HCT116 (cell line): ENCODE measurements around the gene FILIP1. TPM values are rescaled to one million over a fixed set of nuclear protein-coding genes. Genes with fewer than 3 reads are reported as not detected.

Experiments
- ATAC-seq: fragments of 200-7000 bp; cut with Tn5 transposase; 2 replicates; pipeline ENCODE4 v1.9.1; 2020; ENCODE audit warnings: mild to moderate bottlenecking, moderate library complexity
- BruUV-seq: library from RNA; stranded (reverse); fragments of 400-500 nt; replicated peaks from 2 replicates; lab custom pipeline; 2021; lab: Mats Ljungman, UMichigan
- CTCF ChIA-PET: fragments of 300-600 bp; sonication (Branson Sonifier 250); formaldehyde crosslinking; loops from one replicate; lab custom pipeline; 2021; ENCODE audit warnings: antibody characterized with exemption; lab: Charles Lee
- POLR2A ChIA-PET: fragments of 300-600, 350-600 bp; sonication (Branson Sonifier 250); formaldehyde crosslinking; loops from one replicate; lab custom pipeline; 2021; ENCODE audit warnings: antibody characterized with exemption; lab: Charles Lee
- RAD21 ChIA-PET, 2 experiments: fragments of 300-600 bp; sonication (Branson Sonifier 250); formaldehyde crosslinking; loops; one replicate each; lab custom pipeline; 2023; ENCODE audit warnings: low total read pairs in 2 of 2; ENCODE audit not compliant: uncharacterized antibody in 2 of 2, unreplicated experiment in 2 of 2, low non-redundant PET in 1 of 2; lab: Charles Lee
- DNase-seq: peaks from one replicate; pipeline ENCODE4 v3.0.0-alpha.2; 2010; ENCODE audit warnings: low read depth, low spot score
- H2AFZ ChIP-seq: fragments of 200-600 bp; shearing (Covaris generic), sonication (generic); 2 replicates; pipeline ENCODE4 v1.6.1; 2017; ENCODE audit warnings: low read depth, mixed run types, mixed read lengths, antibody characterized with exemption, low read length; ENCODE audit not compliant: poor library complexity, severe bottlenecking
- H3K27ac ChIP-seq: 2 replicates; pipeline ENCODE4 v1.5.1; 2012; ENCODE audit warnings: low read depth, low read length
- H3K27me3 ChIP-seq: fragments of 200-600 bp; sonication (generic); 2 replicates; pipeline ENCODE4 v1.6.1; 2016; ENCODE audit warnings: mixed run types, low read length, mixed read lengths; ENCODE audit not compliant: insufficient read depth
- H3K36me3 ChIP-seq, 2 experiments: fragments of 200-500 bp in 1 of 2; fragments of 200-600 bp in 1 of 2; sonication (Bioruptor generic) in 1 of 2; sonication (generic) in 1 of 2; 2 replicates each; pipeline versions ENCODE4 v1.5.1 to v1.6.1; 2014 to 2016; ENCODE audit warnings: low read length in 2 of 2, inconsistent platforms in 1 of 2, mixed read lengths in 1 of 2, mixed run types in 1 of 2; ENCODE audit not compliant: insufficient read depth in 2 of 2, control insufficient read depth in 1 of 2
- H3K4me1 ChIP-seq, 2 experiments: fragments of 200-600 bp in 1 of 2; sonication (generic) in 1 of 2; 2 replicates each; pipeline versions ENCODE4 v1.5.1 to v1.6.1; 2012 to 2017; ENCODE audit warnings: low read length in 2 of 2, inconsistent platforms in 1 of 2, mild to moderate bottlenecking in 1 of 2, mixed read lengths in 1 of 2, mixed run types in 1 of 2, moderate library complexity in 1 of 2; ENCODE audit not compliant: insufficient read depth in 2 of 2, control insufficient read depth in 1 of 2
- H3K4me2 ChIP-seq: fragments of 200-600 bp; sonication (generic); 2 replicates; pipeline ENCODE4 v1.6.1; 2017; ENCODE audit warnings: mixed run types, low read length, mixed read lengths
- H3K4me3 ChIP-seq, 2 experiments: fragments of 200-600 bp in 1 of 2; sonication (generic) in 1 of 2; replicated peaks in 1 of 2; 2 replicates each; pipeline ENCODE4 v1.5.1; 2011 to 2016; ENCODE audit warnings: low read length in 2 of 2, control low read depth in 1 of 2, low read depth in 1 of 2, mild to moderate bottlenecking in 1 of 2, mixed read lengths in 1 of 2, mixed run types in 1 of 2
- H3K79me2 ChIP-seq: fragments of 200-600 bp; sonication (generic); 2 replicates; pipeline ENCODE4 v1.6.1; 2017; ENCODE audit warnings: mild to moderate bottlenecking, mixed run types, low read length, moderate library complexity, mixed read lengths; ENCODE audit not compliant: insufficient read depth
- H3K9ac ChIP-seq: fragments of 200-600 bp; sonication (generic); 2 replicates; pipeline ENCODE4 v1.6.1; 2016; ENCODE audit warnings: low read length, mixed read lengths
- H3K9me2 ChIP-seq: fragments of 200-600 bp; sonication (generic), shearing (Covaris generic); 2 replicates; pipeline ENCODE4 v1.6.1; 2017; ENCODE audit warnings: mixed run types, mild to moderate bottlenecking, moderate library complexity; ENCODE audit not compliant: insufficient read depth
- H3K9me3 ChIP-seq, 2 experiments: fragments of 200-500 bp in 1 of 2; fragments of 200-600 bp in 1 of 2; sonication (Bioruptor generic) in 1 of 2; sonication (generic) in 1 of 2; 2 replicates each; pipeline ENCODE4 v1.6.1; 2014 to 2017; ENCODE audit warnings: low read length in 2 of 2, mixed read lengths in 2 of 2, inconsistent platforms in 1 of 2, low read depth in 1 of 2, mild to moderate bottlenecking in 1 of 2, mixed run types in 1 of 2, moderate library complexity in 1 of 2; ENCODE audit not compliant: control insufficient read depth in 1 of 2, insufficient read depth in 1 of 2
- H4K20me1 ChIP-seq: fragments of 200-600 bp; sonication (generic), shearing (Covaris generic); 2 replicates; pipeline ENCODE4 v1.6.1; 2017; ENCODE audit warnings: mixed run types, mild to moderate bottlenecking, moderate library complexity; ENCODE audit not compliant: insufficient read depth
- CBX3 ChIP-seq: IDR thresholded peaks from 2 replicates; pipeline ENCODE4 v1.6.1; 2012; ENCODE audit warnings: low read depth
- CEBPB ChIP-seq: IDR thresholded peaks from 2 replicates; pipeline ENCODE4 v1.6.1; 2012; ENCODE audit warnings: low read depth
- ELF1 ChIP-seq: IDR thresholded peaks from 2 replicates; pipeline ENCODE4 v1.6.1; 2012; ENCODE audit warnings: low read depth, borderline replicate concordance
- EZH2 ChIP-seq: fragments of 200-600 bp; sonication (generic); IDR thresholded peaks from 2 replicates; pipeline ENCODE4 v1.6.1; 2017; ENCODE audit warnings: antibody characterized with exemption, mixed run types
- EZH2phosphoT487 ChIP-seq: fragments of 200-600 bp; IDR thresholded peaks from 2 replicates; pipeline ENCODE4 v1.6.1; 2018; ENCODE audit warnings: antibody characterized with exemption, borderline replicate concordance
- FOSL1 ChIP-seq: IDR thresholded peaks from 2 replicates; pipeline ENCODE4 v1.6.1; 2012; ENCODE audit warnings: low read depth
- POLR2A ChIP-seq: IDR thresholded peaks from 2 replicates; pipeline ENCODE4 v1.7.0; 2011; ENCODE audit warnings: borderline replicate concordance; ENCODE audit not compliant: insufficient read depth, insufficient read length; ENCODE audit errors: extremely low read depth
- SP1 ChIP-seq: IDR thresholded peaks from 2 replicates; pipeline ENCODE4 v1.6.1; 2012; ENCODE audit warnings: low read depth
- SRF ChIP-seq: IDR thresholded peaks from 2 replicates; pipeline ENCODE4 v1.6.1; 2012; ENCODE audit warnings: low read depth
- YY1 ChIP-seq: IDR thresholded peaks from 2 replicates; pipeline ENCODE4 v1.6.1; 2011; ENCODE audit warnings: low read length, low read depth, moderate library complexity, mild to moderate bottlenecking; ENCODE audit not compliant: insufficient replicate concordance; ENCODE audit errors: extremely low read depth
- ZFX ChIP-seq: fragments of 450-650 bp; IDR thresholded peaks from 2 replicates; pipeline ENCODE4 v1.6.1; 2017
- ZNF274 ChIP-seq: fragments of 200-500 bp; sonication (Bioruptor generic); IDR thresholded peaks from 2 replicates; pipeline ENCODE4 v1.6.1; 2014; ENCODE audit warnings: mild to moderate bottlenecking, low read depth, low read length, inconsistent platforms
- intact Hi-C: fragments of 100-400 bp; cut with micrococcal nuclease; formaldehyde crosslinking; loops from 2 replicates; pipeline ENCODE4 v1.10.0; 2022
- total RNA-seq: library from RNA; stranded (reverse); gene quantifications from one replicate; pipeline ENCODE4 v1.2.1, GENCODE V29; 2021; ENCODE audit not compliant: unreplicated experiment
- TF ChIP-seq, protein P1 (sequence below): IDR thresholded peaks from 2 replicates; pipeline ENCODE4 v1.6.1; 2012; ENCODE audit warnings: low read depth
- TF ChIP-seq, protein P2 (sequence below): IDR thresholded peaks from 2 replicates; pipeline ENCODE4 v1.6.1; 2012
- TF ChIP-seq, protein P3 (sequence below), 3 experiments: fragments of 200-600 bp in 1 of 3; sonication (generic) in 1 of 3; IDR thresholded peaks in 2 of 3; conservative IDR thresholded peaks in 1 of 3; 2 replicates each; pipeline ENCODE4 v1.5.1; 2012 to 2017; ENCODE audit warnings: low read depth in 2 of 3, low read length in 2 of 3, antibody characterized with exemption in 1 of 3, borderline replicate concordance in 1 of 3, control low read depth in 1 of 3, mild to moderate bottlenecking in 1 of 3, mixed read lengths in 1 of 3, mixed run types in 1 of 3, moderate library complexity in 1 of 3; ENCODE audit not compliant: insufficient read depth in 1 of 3

Gene FILIP1
- total RNA-seq, 1 experiment from 2014 or later = 0.05 TPM

DNA sequence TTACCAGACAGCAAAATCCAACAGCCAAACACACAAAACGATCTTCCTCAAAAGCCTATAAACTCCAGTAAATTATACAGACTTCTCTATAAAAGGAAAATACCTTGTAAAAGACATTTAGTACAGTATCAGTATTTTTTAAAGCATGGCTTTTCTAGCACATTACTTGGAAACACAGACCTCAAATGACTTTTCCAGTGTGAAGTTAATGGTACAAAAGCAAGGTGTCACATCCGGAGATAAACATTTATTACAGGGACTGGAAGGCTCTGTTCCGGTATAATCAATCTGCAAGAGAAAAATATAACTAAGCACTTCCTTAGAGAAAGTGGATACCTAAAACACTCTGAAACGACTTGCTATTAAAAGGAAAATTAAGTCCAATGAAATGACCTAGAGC is 226.1 kb downstream of the FILIP1 start:
- Histone ChIP-seq H3K9me3 (peaks cover 0 to 1% of the 10 kb centered on the region in 2 experiments; a peak in 1 of 4 replicates), H3K9me2 (no peaks in the 10 kb centered on the region), H4K20me1 (peaks cover 15% of the 10 kb centered on the region), H2AFZ (no peak overlapping the region), H3K4me2 (no peak overlapping the region), H3K79me2 (peaks cover 72% of the 10 kb centered on the region), H3K4me1 (peaks cover 0 to 10% of the 10 kb centered on the region in 2 experiments; a peak in 1 of 4 replicates), H3K9ac (no peak overlapping the region), H3K27me3 (no peaks in the 10 kb centered on the region), H3K4me3 (no peak overlapping the region), H3K27ac (no peak overlapping the region), H3K36me3 (peaks cover 0 to 5% of the 10 kb centered on the region in 2 experiments; a peak in 2 of 4 replicates)
- DNase-seq (no peak), ATAC-seq (no peak)
- TF ChIP-seq SRF (no peak), ZNF274 (no peak), EZH2 (no peak), SP1 (no peak), ELF1 (no peak), ZFX (no peak), POLR2A (no peak), YY1 (no peak), CBX3 (no peak)
- RAD21 ChIA-PET = no interaction called here
- CTCF ChIA-PET = interaction anchor here (1.2 to 2.3 kb wide), 5 partner anchors 9 to 262 kb away, joined by 3 to 6 read pairs (median 4); no protein-coding TSS in a partner anchor
- intact Hi-C loops = no loop called here
- BruUV-seq = no TSS peak
- POLR2A ChIA-PET = no interaction called here

DNA sequence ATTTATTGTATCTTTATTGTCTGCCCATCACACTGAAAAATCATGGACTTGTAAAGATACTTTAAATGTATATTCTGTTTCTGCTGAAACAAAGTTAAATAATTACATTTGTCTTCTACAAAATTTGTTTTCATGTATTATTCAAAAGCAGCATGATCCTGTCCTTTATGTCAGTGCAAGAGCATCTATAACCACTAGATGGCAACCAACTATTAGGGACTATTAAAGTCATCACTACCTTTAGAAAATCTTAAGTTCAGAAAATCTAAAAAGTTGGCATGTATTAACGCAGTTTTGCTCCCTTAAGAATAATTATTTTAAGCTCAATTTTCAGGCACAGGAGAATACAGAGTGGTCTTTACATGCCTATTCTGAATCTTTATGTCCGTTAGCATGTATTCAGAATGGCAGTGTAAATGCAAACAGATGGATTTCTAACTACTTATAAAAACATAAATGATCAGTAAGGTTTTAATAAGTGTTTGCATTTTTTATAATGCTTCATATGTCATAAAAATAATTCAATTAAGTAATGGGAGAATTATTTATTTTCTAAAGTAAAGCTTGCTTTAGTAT is 226.8 kb downstream of the FILIP1 start:
- DNase-seq (no peak), ATAC-seq (peak; percentile 77)
- Histone ChIP-seq H4K20me1 (peaks cover 15% of the 10 kb centered on the region), H3K27ac (no peak overlapping the region), H3K36me3 (no peaks in the 10 kb centered on the region), H3K9me3 (no peaks in the 10 kb centered on the region), H2AFZ (no peak overlapping the region), H3K79me2 (peaks cover 66% of the 10 kb centered on the region), H3K9ac (no peak overlapping the region), H3K27me3 (no peaks in the 10 kb centered on the region), H3K9me2 (no peaks in the 10 kb centered on the region), H3K4me1 (peaks cover 0 to 10% of the 10 kb centered on the region in 2 experiments; a peak in 1 of 4 replicates), H3K4me3 (no peak overlapping the region), H3K4me2 (no peak overlapping the region)
- BruUV-seq = no TSS peak
- intact Hi-C loops = loop anchor here (1.0 kb wide), 1 partner anchor 259 kb away; no protein-coding TSS in a partner anchor
- POLR2A ChIA-PET = no interaction called here
- RAD21 ChIA-PET = no interaction called here
- CTCF ChIA-PET = interaction anchor here (0.8 to 2.3 kb wide), 6 partner anchors 8 to 280 kb away, joined by 3 to 8 read pairs (median 4); no protein-coding TSS in a partner anchor
- TF ChIP-seq, protein P1, sequence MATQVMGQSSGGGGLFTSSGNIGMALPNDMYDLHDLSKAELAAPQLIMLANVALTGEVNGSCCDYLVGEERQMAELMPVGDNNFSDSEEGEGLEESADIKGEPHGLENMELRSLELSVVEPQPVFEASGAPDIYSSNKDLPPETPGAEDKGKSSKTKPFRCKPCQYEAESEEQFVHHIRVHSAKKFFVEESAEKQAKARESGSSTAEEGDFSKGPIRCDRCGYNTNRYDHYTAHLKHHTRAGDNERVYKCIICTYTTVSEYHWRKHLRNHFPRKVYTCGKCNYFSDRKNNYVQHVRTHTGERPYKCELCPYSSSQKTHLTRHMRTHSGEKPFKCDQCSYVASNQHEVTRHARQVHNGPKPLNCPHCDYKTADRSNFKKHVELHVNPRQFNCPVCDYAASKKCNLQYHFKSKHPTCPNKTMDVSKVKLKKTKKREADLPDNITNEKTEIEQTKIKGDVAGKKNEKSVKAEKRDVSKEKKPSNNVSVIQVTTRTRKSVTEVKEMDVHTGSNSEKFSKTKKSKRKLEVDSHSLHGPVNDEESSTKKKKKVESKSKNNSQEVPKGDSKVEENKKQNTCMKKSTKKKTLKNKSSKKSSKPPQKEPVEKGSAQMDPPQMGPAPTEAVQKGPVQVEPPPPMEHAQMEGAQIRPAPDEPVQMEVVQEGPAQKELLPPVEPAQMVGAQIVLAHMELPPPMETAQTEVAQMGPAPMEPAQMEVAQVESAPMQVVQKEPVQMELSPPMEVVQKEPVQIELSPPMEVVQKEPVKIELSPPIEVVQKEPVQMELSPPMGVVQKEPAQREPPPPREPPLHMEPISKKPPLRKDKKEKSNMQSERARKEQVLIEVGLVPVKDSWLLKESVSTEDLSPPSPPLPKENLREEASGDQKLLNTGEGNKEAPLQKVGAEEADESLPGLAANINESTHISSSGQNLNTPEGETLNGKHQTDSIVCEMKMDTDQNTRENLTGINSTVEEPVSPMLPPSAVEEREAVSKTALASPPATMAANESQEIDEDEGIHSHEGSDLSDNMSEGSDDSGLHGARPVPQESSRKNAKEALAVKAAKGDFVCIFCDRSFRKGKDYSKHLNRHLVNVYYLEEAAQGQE = no peak
- TF ChIP-seq, protein P2, sequence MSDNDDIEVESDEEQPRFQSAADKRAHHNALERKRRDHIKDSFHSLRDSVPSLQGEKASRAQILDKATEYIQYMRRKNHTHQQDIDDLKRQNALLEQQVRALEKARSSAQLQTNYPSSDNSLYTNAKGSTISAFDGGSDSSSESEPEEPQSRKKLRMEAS = no peak
- TF ChIP-seq, protein P3, sequence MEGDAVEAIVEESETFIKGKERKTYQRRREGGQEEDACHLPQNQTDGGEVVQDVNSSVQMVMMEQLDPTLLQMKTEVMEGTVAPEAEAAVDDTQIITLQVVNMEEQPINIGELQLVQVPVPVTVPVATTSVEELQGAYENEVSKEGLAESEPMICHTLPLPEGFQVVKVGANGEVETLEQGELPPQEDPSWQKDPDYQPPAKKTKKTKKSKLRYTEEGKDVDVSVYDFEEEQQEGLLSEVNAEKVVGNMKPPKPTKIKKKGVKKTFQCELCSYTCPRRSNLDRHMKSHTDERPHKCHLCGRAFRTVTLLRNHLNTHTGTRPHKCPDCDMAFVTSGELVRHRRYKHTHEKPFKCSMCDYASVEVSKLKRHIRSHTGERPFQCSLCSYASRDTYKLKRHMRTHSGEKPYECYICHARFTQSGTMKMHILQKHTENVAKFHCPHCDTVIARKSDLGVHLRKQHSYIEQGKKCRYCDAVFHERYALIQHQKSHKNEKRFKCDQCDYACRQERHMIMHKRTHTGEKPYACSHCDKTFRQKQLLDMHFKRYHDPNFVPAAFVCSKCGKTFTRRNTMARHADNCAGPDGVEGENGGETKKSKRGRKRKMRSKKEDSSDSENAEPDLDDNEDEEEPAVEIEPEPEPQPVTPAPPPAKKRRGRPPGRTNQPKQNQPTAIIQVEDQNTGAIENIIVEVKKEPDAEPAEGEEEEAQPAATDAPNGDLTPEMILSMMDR (IDR thresholded peaks at IDR 0.05 in 2 of 3, conservative IDR thresholded peaks at IDR 0.05 in 1 of 3; ENCODE audit: borderline replicate concordance in 1 of 3, insufficient read depth in 1 of 3, low read depth in 2 of 3, low read length in 2 of 3) = peak; percentile 47 to 83 (median 70); a peak in 5 of 6 replicates
- no peak for TF ChIP-seq FOSL1
- no peak for TF ChIP-seq EZH2phosphoT487
- no peak for TF ChIP-seq CEBPB
- TF ChIP-seq ELF1 = no peak
- no peak for TF ChIP-seq ZNF274
